Esophagus (tissue), 2 donors: Measurements from ENCODE around the gene HMGXB3. TPM values are rescaled to one million over a fixed set of nuclear protein-coding genes. Genes with fewer than 3 reads are reported as not detected.
"Not testable (repeated sequence)": the region's sequence is repeated elsewhere in the genome, so short reads cannot be mapped to it uniquely, and the experiment has no call there.

ENCODE experiments used
- H3K27ac ChIP-seq, 2 donors: one replicate each; pipeline ENCODE4 v1.5.1; 2013; ENCODE audit warnings: low read depth in 2 of 2, mild to moderate bottlenecking in 2 of 2, inconsistent platforms in 1 of 2, low read length in 1 of 2, moderate library complexity in 1 of 2
- H3K27me3 ChIP-seq, 2 donors: one replicate each; pipeline ENCODE4 v1.6.1; 2013; ENCODE audit warnings: low read length in 2 of 2, control low read depth in 1 of 2, mild to moderate bottlenecking in 1 of 2; ENCODE audit not compliant: insufficient read depth in 2 of 2, control insufficient read depth in 1 of 2
- H3K36me3 ChIP-seq, 2 donors: one replicate each; pipeline ENCODE4 v1.6.1; 2013; ENCODE audit warnings: low read length in 1 of 2; ENCODE audit not compliant: control insufficient read depth in 2 of 2, insufficient read depth in 2 of 2
- H3K4me1 ChIP-seq, 2 donors: one replicate each; pipeline ENCODE4 v1.6.1; 2013; ENCODE audit warnings: low read length in 1 of 2; ENCODE audit not compliant: control insufficient read depth in 2 of 2, insufficient read depth in 2 of 2
- H3K4me3 ChIP-seq, 2 donors: one replicate each; pipeline ENCODE4 v1.5.1; 2013; ENCODE audit warnings: low read length in 2 of 2, mild to moderate bottlenecking in 2 of 2, low read depth in 1 of 2, moderate library complexity in 1 of 2
- H3K9me3 ChIP-seq, 2 donors: one replicate each; pipeline ENCODE4 v1.6.1; 2013; ENCODE audit warnings: mild to moderate bottlenecking in 2 of 2, low read depth in 1 of 2, low read length in 1 of 2, moderate library complexity in 1 of 2; ENCODE audit not compliant: control insufficient read depth in 2 of 2, insufficient read depth in 1 of 2
- WGBS, 2 donors: extraction: QIAGEN DNeasy Blood & Tissue Kit; methylation state at CpG; one replicate each; pipeline ENCODE4 v1.1.7; 2013; 5-methylcytosine and 5-hydroxymethylcytosine counted together
- polyA plus RNA-seq, 2 donors: library from polyadenylated mRNA; stranded (reverse); fragments of 200-250 nt; gene quantifications; one replicate each; pipeline ENCODE4 v1.2.3, GENCODE V29; 2013
- donor health status: healthy with polysubstance abuse.
- donor health status: Bipolar disorder and iron deficiency.

HMGXB3 gene
- polyA plus RNA-seq, 2 donors, result 9.7 to 13.0 TPM

DNA sequence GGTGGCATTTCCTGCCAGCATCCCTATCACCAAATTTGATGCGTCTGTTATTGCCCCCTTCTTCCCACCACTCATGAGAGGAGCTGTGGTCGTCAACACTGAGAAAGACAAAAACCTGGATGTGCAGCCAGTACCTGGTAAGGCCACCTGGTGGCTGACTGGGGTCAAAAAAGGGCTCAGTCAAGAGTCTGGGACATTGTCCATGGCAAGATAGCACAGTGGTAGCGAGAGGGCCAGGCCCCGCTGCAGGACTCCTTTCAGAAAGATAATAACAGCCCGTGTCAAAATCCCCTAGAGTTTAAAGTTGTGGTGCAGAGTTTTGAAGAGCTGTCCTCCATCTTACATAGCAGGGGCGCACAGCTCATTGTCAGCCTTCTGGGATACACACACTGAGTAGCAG lies 45.0 kb downstream of the HMGXB3 start:
- Histone ChIP-seq H3K36me3 (peaks cover 24 to 54% of the 10 kb centered on the region in 2 donors), H3K27me3 (no peaks in the 10 kb centered on the region), H3K27ac (no peak overlapping the region), H3K9me3 (no peaks in the 10 kb centered on the region), H3K4me3 (no peak overlapping the region), H3K4me1 (no peaks in the 10 kb centered on the region)
- 88 to 89% methylated on average over 6 of the region's 6 CpGs for WGBS, 2 donors

- Histone ChIP-seq H3K4me1 (no peaks in the 10 kb centered on the region), H3K27me3 (no peaks in the 10 kb centered on the region), H3K36me3 (peaks cover 20 to 58% of the 10 kb centered on the region in 2 donors), H3K27ac (no peak overlapping the region), H3K4me3 (no peak overlapping the region), H3K9me3 (no peaks in the 10 kb centered on the region)
- 90 to 95% methylated on average over 6 of the region's 6 CpGs for WGBS, 2 donors
Observed at GRCh38 chr5:150046031-150046430, 45.5 kb downstream of the HMGXB3 start.

DNA sequence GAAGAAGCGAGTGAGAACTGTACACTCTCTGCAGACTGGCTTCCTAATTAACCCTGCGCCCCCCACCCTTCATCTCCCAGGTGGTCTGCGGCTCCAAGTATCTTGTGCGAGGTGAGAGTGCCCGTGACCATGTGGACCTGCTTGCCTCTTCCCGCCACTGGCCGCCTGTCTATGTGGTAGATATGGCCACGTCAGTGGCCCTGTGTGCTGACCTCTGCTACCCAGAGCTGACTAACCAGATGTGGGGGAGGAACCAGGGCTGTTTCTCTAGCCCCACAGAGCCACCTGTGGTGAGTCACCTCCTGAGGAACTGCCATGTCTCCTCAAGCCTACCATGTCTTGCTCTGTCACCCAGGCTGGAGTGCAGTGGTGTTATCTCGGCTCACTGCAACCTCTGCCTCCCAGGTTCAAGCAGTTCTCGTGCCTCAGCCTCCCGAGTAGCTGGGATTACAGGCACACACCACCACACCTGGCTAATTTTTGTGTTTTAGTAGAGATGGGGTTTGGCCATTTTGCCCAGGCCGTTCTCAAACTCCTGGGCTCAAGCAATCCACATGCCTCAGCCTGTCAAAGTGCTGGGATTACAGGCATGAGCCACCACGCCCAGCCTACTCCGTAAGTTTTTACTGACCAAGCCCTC lies 49.8 kb downstream of the HMGXB3 start:
- not testable (repeated sequence) for H3K4me1 ChIP-seq, H3K27me3 ChIP-seq, H3K4me3 ChIP-seq, H3K9me3 ChIP-seq
- Histone ChIP-seq H3K27ac (peak overlapping the region in 1 of 2 donors; percentile 15), H3K36me3 (peaks cover 26 to 67% of the 10 kb centered on the region in 2 donors)
- 84 to 88% methylated on average over 14 of the region's 14 CpGs for WGBS, 2 donors

- no peak overlapping the region for H3K4me3 ChIP-seq
- H3K9me3 ChIP-seq, result no peaks in the 10 kb centered on the region
- WGBS, 2 donors, result 89 to 92% methylated on average over 18 of the region's 18 CpGs
- H3K27ac ChIP-seq, result no peak overlapping the region
- H3K4me1 ChIP-seq, result no peaks in the 10 kb centered on the region
- H3K36me3 ChIP-seq, result peaks cover 26 to 66% of the 10 kb centered on the region in 2 donors
- no peaks in the 10 kb centered on the region for H3K27me3 ChIP-seq
Observed at GRCh38 chr5:150051657-150052195, 51.2 kb downstream of the HMGXB3 start.

DNA sequence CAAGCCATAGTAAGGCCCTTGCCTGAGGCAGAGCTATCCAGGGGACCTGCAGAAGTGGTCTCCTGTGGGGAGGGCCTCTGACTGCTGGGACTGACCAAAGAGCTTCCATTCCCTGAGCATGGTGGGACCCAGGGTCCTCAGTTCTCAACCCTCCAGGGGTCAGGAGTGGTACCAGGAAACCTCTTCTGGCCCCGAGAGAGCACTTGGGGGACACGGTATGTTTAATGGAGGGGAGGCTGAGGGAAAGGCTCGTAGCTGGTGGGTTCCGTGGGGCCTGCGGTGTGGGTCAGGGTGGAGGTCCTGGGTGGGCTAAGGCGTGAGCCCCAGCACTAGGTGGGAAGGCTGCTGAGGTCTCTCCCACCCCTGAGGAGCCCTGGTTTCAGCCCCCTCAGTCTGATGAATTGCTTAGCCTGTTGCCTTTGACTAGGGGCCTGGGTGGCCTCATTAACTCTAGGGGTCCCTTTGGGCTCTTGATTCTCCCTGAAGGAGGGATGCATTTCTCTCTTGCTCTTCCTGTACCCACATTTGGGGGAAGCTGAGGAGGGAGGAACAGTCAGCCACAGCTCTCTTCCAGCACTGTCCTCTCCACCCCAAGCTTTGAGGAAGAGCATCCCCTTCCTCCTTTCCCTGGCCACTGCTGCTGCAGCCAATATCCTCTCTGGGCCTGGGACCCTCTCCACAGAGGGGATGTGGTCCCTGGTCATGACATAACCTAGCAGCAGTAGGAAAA lies 51.9 kb downstream of the HMGXB3 start:
- no peaks in the 10 kb centered on the region for H3K27me3 ChIP-seq
- no peaks in the 10 kb centered on the region for H3K9me3 ChIP-seq
- no peaks in the 10 kb centered on the region for H3K4me1 ChIP-seq
- H3K4me3 ChIP-seq, result no peak overlapping the region
- 64 to 94% methylated on average over 6 of the region's 6 CpGs for WGBS, 2 donors
- no peak overlapping the region for H3K27ac ChIP-seq
- peaks cover 26 to 65% of the 10 kb centered on the region in 2 donors for H3K36me3 ChIP-seq

GRCh38 chr5:150052956-150053712 lies 52.6 kb downstream of the HMGXB3 start:
- Histone ChIP-seq H3K9me3 (no peaks in the 10 kb centered on the region), H3K4me1 (no peaks in the 10 kb centered on the region), H3K27me3 (no peaks in the 10 kb centered on the region), H3K36me3 (peaks cover 26 to 60% of the 10 kb centered on the region in 2 donors), H3K4me3 (no peak overlapping the region), H3K27ac (no peak overlapping the region)
- WGBS, 2 donors, result 81 to 82% methylated on average over 9 of the region's 9 CpGs

DNA sequence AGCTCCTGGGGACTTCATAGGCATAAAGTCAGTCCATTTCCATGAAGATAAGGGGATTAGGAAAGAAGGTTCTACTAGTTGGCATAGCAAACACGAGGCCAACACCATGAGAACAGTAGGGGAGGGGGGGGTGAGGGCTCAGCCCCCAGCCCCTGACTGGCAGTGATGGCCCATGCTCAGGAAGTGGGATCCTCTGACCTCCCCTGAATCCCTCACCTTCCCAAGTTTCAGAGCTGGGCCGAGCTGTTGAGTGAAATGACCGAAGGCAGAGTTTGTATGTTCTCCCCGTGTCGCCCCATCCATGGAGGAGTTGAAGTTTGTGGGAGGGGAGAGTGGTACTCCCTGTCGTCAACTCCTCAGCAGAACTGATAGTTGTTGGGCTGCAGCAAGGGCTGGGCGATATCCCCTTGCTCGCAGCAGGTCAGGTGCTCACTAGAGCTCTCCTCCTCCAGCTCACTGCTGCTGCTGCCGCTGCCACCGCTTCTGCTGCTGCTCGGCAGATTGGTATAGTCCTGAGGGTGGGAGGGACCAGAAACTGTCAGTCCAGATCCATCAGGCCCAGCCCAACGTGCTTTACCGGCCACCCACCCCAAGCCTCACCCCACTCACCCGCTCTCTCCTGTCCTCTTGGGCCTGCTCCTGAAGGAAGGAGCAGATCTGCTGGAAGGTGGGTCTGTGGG lies 53.3 kb downstream of the HMGXB3 start:
- WGBS, 2 donors, result 91 to 96% methylated on average over 14 of the region's 14 CpGs
- Histone ChIP-seq H3K36me3 (peaks cover 26 to 55% of the 10 kb centered on the region in 2 donors), H3K27me3 (no peaks in the 10 kb centered on the region), H3K9me3 (no peaks in the 10 kb centered on the region), H3K27ac (no peak overlapping the region), H3K4me3 (no peak overlapping the region), H3K4me1 (no peaks in the 10 kb centered on the region)

- Histone ChIP-seq H3K9me3 (no peaks in the 10 kb centered on the region), H3K4me1 (no peaks in the 10 kb centered on the region), H3K36me3 (peaks cover 26 to 48% of the 10 kb centered on the region in 2 donors)
Observed at GRCh38 chr5:150054569-150054968, 54.0 kb downstream of the HMGXB3 start.

More at GRCh38 chr5:150054569-150054968, 54.0 kb downstream of the HMGXB3 start:
- H3K27me3 ChIP-seq, result no peaks in the 10 kb centered on the region
- WGBS, 2 donors, result 94 to 98% methylated on average over 2 of the region's 2 CpGs
- H3K27ac ChIP-seq, result no peak overlapping the region
- no peak overlapping the region for H3K4me3 ChIP-seq
